ENCODE data around the gene C7.

DNA sequence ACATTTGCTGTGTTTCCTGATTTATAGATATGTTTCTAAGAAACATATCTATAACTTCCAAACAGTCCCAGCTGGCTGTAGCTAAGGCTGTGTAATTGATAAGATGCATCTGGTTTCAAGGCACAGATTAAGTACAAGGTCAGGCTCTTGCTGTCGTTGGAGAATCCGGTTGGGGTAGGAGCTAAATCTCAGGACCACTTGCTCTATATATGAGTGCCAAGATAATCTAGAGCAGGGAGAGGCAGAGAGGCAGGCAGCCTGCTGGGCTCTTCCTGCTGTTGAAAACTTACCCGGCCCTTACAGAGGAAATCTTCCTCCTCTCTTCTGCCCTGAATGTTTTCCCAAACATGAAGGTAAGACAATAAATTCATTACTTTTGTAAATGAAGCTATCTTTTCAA is at the start of gene C7:
- TF ChIP-seq JUNB (IDR thresholded peaks at IDR 0.05; ENCODE audit: unreplicated experiment): no peak
- TF ChIP-seq, protein P1, sequence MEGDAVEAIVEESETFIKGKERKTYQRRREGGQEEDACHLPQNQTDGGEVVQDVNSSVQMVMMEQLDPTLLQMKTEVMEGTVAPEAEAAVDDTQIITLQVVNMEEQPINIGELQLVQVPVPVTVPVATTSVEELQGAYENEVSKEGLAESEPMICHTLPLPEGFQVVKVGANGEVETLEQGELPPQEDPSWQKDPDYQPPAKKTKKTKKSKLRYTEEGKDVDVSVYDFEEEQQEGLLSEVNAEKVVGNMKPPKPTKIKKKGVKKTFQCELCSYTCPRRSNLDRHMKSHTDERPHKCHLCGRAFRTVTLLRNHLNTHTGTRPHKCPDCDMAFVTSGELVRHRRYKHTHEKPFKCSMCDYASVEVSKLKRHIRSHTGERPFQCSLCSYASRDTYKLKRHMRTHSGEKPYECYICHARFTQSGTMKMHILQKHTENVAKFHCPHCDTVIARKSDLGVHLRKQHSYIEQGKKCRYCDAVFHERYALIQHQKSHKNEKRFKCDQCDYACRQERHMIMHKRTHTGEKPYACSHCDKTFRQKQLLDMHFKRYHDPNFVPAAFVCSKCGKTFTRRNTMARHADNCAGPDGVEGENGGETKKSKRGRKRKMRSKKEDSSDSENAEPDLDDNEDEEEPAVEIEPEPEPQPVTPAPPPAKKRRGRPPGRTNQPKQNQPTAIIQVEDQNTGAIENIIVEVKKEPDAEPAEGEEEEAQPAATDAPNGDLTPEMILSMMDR (conservative IDR thresholded peaks at IDR 0.05; ENCODE audit: low read depth in 2 of 2): no peak
- TF ChIP-seq EZH2phosphoT487 (IDR thresholded peaks at IDR 0.05; ENCODE audit: unreplicated experiment): no peak
- no peak for TF ChIP-seq EZH2 (IDR thresholded peaks at IDR 0.05; ENCODE audit: low read depth, unreplicated experiment)
- TF ChIP-seq ZNF114 (CRISPR knock-in tag; IDR thresholded peaks at IDR 0.05): no peak
- TF ChIP-seq, protein P2, sequence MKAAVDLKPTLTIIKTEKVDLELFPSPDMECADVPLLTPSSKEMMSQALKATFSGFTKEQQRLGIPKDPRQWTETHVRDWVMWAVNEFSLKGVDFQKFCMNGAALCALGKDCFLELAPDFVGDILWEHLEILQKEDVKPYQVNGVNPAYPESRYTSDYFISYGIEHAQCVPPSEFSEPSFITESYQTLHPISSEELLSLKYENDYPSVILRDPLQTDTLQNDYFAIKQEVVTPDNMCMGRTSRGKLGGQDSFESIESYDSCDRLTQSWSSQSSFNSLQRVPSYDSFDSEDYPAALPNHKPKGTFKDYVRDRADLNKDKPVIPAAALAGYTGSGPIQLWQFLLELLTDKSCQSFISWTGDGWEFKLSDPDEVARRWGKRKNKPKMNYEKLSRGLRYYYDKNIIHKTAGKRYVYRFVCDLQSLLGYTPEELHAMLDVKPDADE (IDR thresholded peaks at IDR 0.05): no peak
- no peak for TF ChIP-seq POLR2AphosphoS5 (IDR thresholded peaks at IDR 0.05; ENCODE audit: low read depth)

All from GM23338 (cell line).